Thyroid gland (tissue), 4 donors: ENCODE results near the gene INSIG2. TPM values are rescaled to one million over a fixed set of nuclear protein-coding genes. Genes with fewer than 3 reads are reported as not detected.
A peak's percentile ranks its signal among the peaks of the same experiment; 100 is the strongest.

Experiments used
- DNase-seq, 2 donors: peaks; one replicate each; pipeline ENCODE4 v3.0.0-alpha.2; 2019
- H3K27ac ChIP-seq, 3 donors: fragments of 200-600 bp; sonication (generic); 1 replicate in 2 of 3; 2 replicates in 1 of 3; pipeline ENCODE4 v1.5.1; 2016 to 2019; ENCODE audit warnings: mild to moderate bottlenecking in 1 of 3, moderate library complexity in 1 of 3
- H3K27me3 ChIP-seq: fragments of 200-600 bp; sonication (generic); one replicate; pipeline ENCODE4 v1.5.1; 2019
- H3K36me3 ChIP-seq, 2 donors: fragments of 200-600 bp; sonication (generic); one replicate each; pipeline ENCODE4 v1.5.1; 2016 to 2019
- H3K4me1 ChIP-seq, 2 donors: fragments of 200-600 bp; sonication (generic); one replicate each; pipeline ENCODE4 v1.5.1; 2017 to 2019
- H3K4me3 ChIP-seq, 3 donors: fragments of 200-600 bp; sonication (generic); replicated peaks in 1 of 3; 1 replicate in 2 of 3; 2 replicates in 1 of 3; pipeline ENCODE4 v1.5.1; 2016; ENCODE audit warnings: mild to moderate bottlenecking in 1 of 3
- H3K9me3 ChIP-seq: fragments of 200-600 bp; sonication (generic); one replicate; pipeline ENCODE4 v1.5.1; 2017
- CTCF ChIP-seq, 6 experiments: fragments of 200-600 bp in 3 of 6; fragments of 450-650 bp in 3 of 6; sonication (generic) in 3 of 6; IDR thresholded peaks; one replicate each; pipeline ENCODE4 v1.5.1; 2016 to 2019; ENCODE audit warnings: antibody characterized with exemption in 6 of 6, mild to moderate bottlenecking in 2 of 6, inconsistent platforms in 1 of 6, moderate library complexity in 1 of 6
- POLR2A ChIP-seq, 2 donors: fragments of 450-650 bp; IDR thresholded peaks; one replicate each; pipeline ENCODE4 v1.6.1; 2017; ENCODE audit warnings: antibody characterized with exemption in 2 of 2, mild to moderate bottlenecking in 2 of 2, moderate library complexity in 1 of 2
- WGBS, 2 donors: methylation state at CpG; one replicate each; pipeline ENCODE4 v1.1.5; 2017; 5-methylcytosine and 5-hydroxymethylcytosine counted together
- intact Hi-C: fragments of 100-400 bp; cut with DNase I; formaldehyde crosslinking; loops from one replicate; pipeline ENCODE4 v1.15.1; 2023
- total RNA-seq, 4 donors: library from RNA; depleted of rRNA; stranded (reverse); fragments of >200 nt; gene quantifications; one replicate each; pipeline ENCODE4 v1.2.3, GENCODE V29; 2016

Gene INSIG2
- total RNA-seq, 4 donors from 2014 or later: 14.3 to 22.8 (median 17.0) TPM

GRCh38 chr2:118045286-118045685 is 43.0 kb upstream of the INSIG2 start:
- TF ChIP-seq CTCF (IDR thresholded peaks at IDR 0.05) (no peak), POLR2A (IDR thresholded peaks at IDR 0.05) (no peak)
- DNase-seq: no peak
- WGBS, 2 donors: 81 to 92% methylated on average over 1 of the region's 1 CpG
- H3K4me1 ChIP-seq: no peaks in the 10 kb centered on the region
- no peak overlapping the region for H3K27ac ChIP-seq
- no peak overlapping the region for H3K4me3 ChIP-seq
- no peaks in the 10 kb centered on the region for H3K9me3 ChIP-seq
- H3K27me3 ChIP-seq: no peaks in the 10 kb centered on the region
- H3K36me3 ChIP-seq: no peaks in the 10 kb centered on the region
- intact Hi-C loops: loop anchor here (10.0 kb wide), 1 partner anchor 810 kb away; no protein-coding TSS in a partner anchor

- Histone ChIP-seq H3K4me3 (no peak overlapping the region), H3K27ac (no peak overlapping the region), H3K4me1 (no peaks in the 10 kb centered on the region), H3K36me3 (no peaks in the 10 kb centered on the region), H3K27me3 (no peaks in the 10 kb centered on the region), H3K9me3 (no peaks in the 10 kb centered on the region)
- 9 to 10% methylated on average over 4 of the region's 4 CpGs for WGBS, 2 donors
- no peak for DNase-seq
- intact Hi-C loops: loop anchor here (10.0 kb wide), 1 partner anchor 808 kb away; no protein-coding TSS in a partner anchor
- TF ChIP-seq POLR2A (IDR thresholded peaks at IDR 0.05) (no peak), CTCF (IDR thresholded peaks at IDR 0.05) (peak in 5 of 6 experiments; percentile 16 to 60 (median 50))
These were observed 41.5 kb upstream of the INSIG2 start for GRCh38 chr2:118046634-118047210.

- Histone ChIP-seq H3K4me3 (no peak overlapping the region), H3K4me1 (no peaks in the 10 kb centered on the region), H3K36me3 (no peaks in the 10 kb centered on the region), H3K27me3 (no peaks in the 10 kb centered on the region), H3K27ac (no peak overlapping the region), H3K9me3 (no peaks in the 10 kb centered on the region)
- intact Hi-C loops: loop anchor here (10.0 kb wide), 1 partner anchor 807 kb away; no protein-coding TSS in a partner anchor
- TF ChIP-seq POLR2A (IDR thresholded peaks at IDR 0.05): no peak
- no peak for TF ChIP-seq CTCF (IDR thresholded peaks at IDR 0.05)
- no peak for DNase-seq
- WGBS, 2 donors: 63 to 75% methylated on average over 3 of the region's 3 CpGs
These were observed 40.9 kb upstream of the INSIG2 start for GRCh38 chr2:118047380-118047826.

- H3K4me3 ChIP-seq: no peak overlapping the region
- 78 to 79% methylated on average over 3 of the region's 3 CpGs for WGBS, 2 donors
- intact Hi-C loops: loop anchor here (10.0 kb wide), 1 partner anchor 806 kb away; no protein-coding TSS in a partner anchor
- H3K4me1 ChIP-seq: no peaks in the 10 kb centered on the region
- H3K36me3 ChIP-seq: no peaks in the 10 kb centered on the region
- no peaks in the 10 kb centered on the region for H3K27me3 ChIP-seq
- no peak for DNase-seq
- no peaks in the 10 kb centered on the region for H3K9me3 ChIP-seq
- no peak overlapping the region for H3K27ac ChIP-seq
- TF ChIP-seq CTCF (IDR thresholded peaks at IDR 0.05) (no peak), POLR2A (IDR thresholded peaks at IDR 0.05) (no peak)
These were observed 39.9 kb upstream of the INSIG2 start for GRCh38 chr2:118048401-118048800.

- no peak for TF ChIP-seq POLR2A (IDR thresholded peaks at IDR 0.05)
- TF ChIP-seq CTCF (IDR thresholded peaks at IDR 0.05): no peak
- H3K36me3 ChIP-seq: no peaks in the 10 kb centered on the region
- no peak for DNase-seq
- no peaks in the 10 kb centered on the region for H3K27me3 ChIP-seq
- intact Hi-C loops: loop anchor here (10.0 kb wide), 1 partner anchor 806 kb away; no protein-coding TSS in a partner anchor
- H3K27ac ChIP-seq: no peak overlapping the region
- no peaks in the 10 kb centered on the region for H3K9me3 ChIP-seq
- WGBS, 2 donors: 69 to 74% methylated on average over 3 of the region's 3 CpGs
- H3K4me3 ChIP-seq: no peak overlapping the region
- H3K4me1 ChIP-seq: no peaks in the 10 kb centered on the region
These were observed 39.0 kb upstream of the INSIG2 start for GRCh38 chr2:118049140-118049815.
